Heart left ventricle (tissue), 13 donors: ENCODE data around the gene C16orf90.

Source experiments
- CTCF ChIP-seq, 12 donors: fragments of 200-600 bp; sonication (generic) in 4 of 12; IDR thresholded peaks; one replicate each; pipeline versions ENCODE4 v1.5.0 to v1.8.0; 2018 to 2022; ENCODE audit warnings: antibody characterized with exemption in 12 of 12, mild to moderate bottlenecking in 5 of 12
- POLR2A ChIP-seq, 2 donors: fragments of 450-650 bp; IDR thresholded peaks; one replicate each; pipeline ENCODE4 v1.6.1; 2017; ENCODE audit warnings: antibody characterized with exemption in 2 of 2, mild to moderate bottlenecking in 2 of 2, moderate library complexity in 2 of 2
- donor health status: ischemic (EF 13 %, LVEDD 7.1; RV severe dilation, severe dysfunction).
- donor health status: DM: no; HTN: yes; CAD: no.
- donor health status: DM: no; HTN: no; CAD: no.
- donor health status: ischemic (EF 25% LVEDD 6.9; RV normal size, moderate dysfunction).
- donor health status: ischemic (EF 25% LVEDD 5.7; RV mildly dilated, moderate dysfunction).
- donor health status: ischemic (EF 35%, LVEDD 5.7; RV mildly dilated, moderate dysfunction).
- donor health status: nonischemic (EF 11% LVEDD 7.7; RV severe dilation, severe dysfunction).
- donor health status: DM: yes; HTN: yes; CAD: no.
- donor health status: PGD.
- donor health status: ischemic (EF 29% LVEDD 5.4; RV normal size, mild dysfunction).
- donor health status: nonischemic (EF 23%, LVEDD 6.1; RV moderate dilation, normal function).

- TF ChIP-seq CTCF (IDR thresholded peaks at IDR 0.05) (no peak), POLR2A (IDR thresholded peaks at IDR 0.05) (no peak)
These were observed 30.7 kb upstream of the C16orf90 start for GRCh38 chr16:3525951-3526350.
